Keratinocyte (primary cell): ENCODE results near the gene EXT2. TPM values are rescaled to one million over a fixed set of nuclear protein-coding genes. Genes with fewer than 3 reads are reported as not detected.

ENCODE experiments used
- DNase-seq: peaks from one replicate; pipeline ENCODE4 v3.0.0-alpha.2; 2011; ENCODE audit warnings: low read depth, missing footprints, low spot score
- FAIRE-seq: peaks from 2 replicates; lab custom pipeline; 2011; peaks lifted over from hg19 to GRCh38; lab: Jason Lieb, UNC
- H2AFZ ChIP-seq: 2 replicates; pipeline ENCODE4 v1.6.0; 2012; ENCODE audit warnings: low read length, control low read depth, inconsistent platforms; ENCODE audit not compliant: control insufficient read depth
- H3K27ac ChIP-seq: 2 replicates; pipeline ENCODE4 v1.5.1; 2011; ENCODE audit warnings: low read length; ENCODE audit not compliant: control insufficient read depth, insufficient read depth
- H3K27me3 ChIP-seq: 3 replicates; pipeline ENCODE4 v1.6.0; 2011; ENCODE audit warnings: low read length; ENCODE audit not compliant: control insufficient read depth, insufficient read depth; ENCODE audit errors: extremely low read depth
- H3K36me3 ChIP-seq, 2 experiments: 2 replicates in 1 of 2; 3 replicates in 1 of 2; pipeline ENCODE4 v1.5.1; 2011; ENCODE audit warnings: low read length in 2 of 2, mild to moderate bottlenecking in 1 of 2; ENCODE audit not compliant: control insufficient read depth in 2 of 2, insufficient read depth in 2 of 2; ENCODE audit errors: extremely low read depth in 1 of 2
- H3K4me1 ChIP-seq: 3 replicates; pipeline ENCODE4 v1.5.1; 2011; ENCODE audit warnings: low read length; ENCODE audit not compliant: control insufficient read depth, insufficient read depth; ENCODE audit errors: extremely low read depth
- H3K4me2 ChIP-seq: 3 replicates; pipeline ENCODE4 v1.6.0; 2011; ENCODE audit warnings: low read depth, low read length; ENCODE audit not compliant: control insufficient read depth, insufficient read depth; ENCODE audit errors: extremely low read depth
- H3K4me3 ChIP-seq, 3 experiments: fragments of 200-600 bp in 1 of 3; sonication (generic) in 1 of 3; 2 replicates in 2 of 3; 3 replicates in 1 of 3; pipeline ENCODE4 v1.5.1; 2011 to 2016; ENCODE audit warnings: low read length in 3 of 3, mild to moderate bottlenecking in 3 of 3, control low read depth in 2 of 3, inconsistent platforms in 1 of 3, low read depth in 1 of 3, mixed read lengths in 1 of 3, mixed run types in 1 of 3, moderate library complexity in 1 of 3; ENCODE audit not compliant: control insufficient read depth in 2 of 3, insufficient read depth in 2 of 3; ENCODE audit errors: extremely low read depth in 1 of 3
- H3K79me2 ChIP-seq: 2 replicates; pipeline ENCODE4 v1.6.0; 2012; ENCODE audit warnings: low read length; ENCODE audit not compliant: control insufficient read depth, insufficient read depth
- H3K9ac ChIP-seq: 3 replicates; pipeline ENCODE4 v1.6.0; 2011; ENCODE audit warnings: low read length; ENCODE audit not compliant: control insufficient read depth, insufficient read depth; ENCODE audit errors: extremely low read depth
- H3K9me1 ChIP-seq: 3 replicates; pipeline ENCODE4 v1.6.0; 2011; ENCODE audit warnings: low read length; ENCODE audit not compliant: control insufficient read depth, insufficient read depth; ENCODE audit errors: extremely low read depth
- H3K9me3 ChIP-seq: 2 replicates; pipeline ENCODE4 v1.5.1; 2012; ENCODE audit warnings: low read depth, low read length; ENCODE audit not compliant: control insufficient read depth
- H4K20me1 ChIP-seq: 3 replicates; pipeline ENCODE4 v1.6.0; 2011; ENCODE audit warnings: low read length; ENCODE audit not compliant: control insufficient read depth, insufficient read depth; ENCODE audit errors: extremely low read depth
- CTCF ChIP-seq, 3 experiments: IDR thresholded peaks in 1 of 3; conservative IDR thresholded peaks in 1 of 3; optimal IDR thresholded peaks in 1 of 3; 2 replicates in 2 of 3; 3 replicates in 1 of 3; pipeline versions ENCODE3 to v1.5.1; 2011; ENCODE audit warnings: low read length in 3 of 3, mild to moderate bottlenecking in 3 of 3, moderate library complexity in 2 of 3, control low read depth in 1 of 3, inconsistent platforms in 1 of 3; ENCODE audit not compliant: insufficient read depth in 2 of 3; ENCODE audit errors: extremely low read depth in 1 of 3
- EZH2 ChIP-seq: IDR thresholded peaks from one replicate; pipeline ENCODE4 v1.6.1; 2012; ENCODE audit warnings: inconsistent platforms, mild to moderate bottlenecking, low read length, moderate library complexity
- dilution Hi-C: fragments of 300-500 bp; cut with MboI; formaldehyde crosslinking; loops from one replicate; pipeline ENCODE4 v1.7.0; 2020; ENCODE audit warnings: low sequenced_read_pairs; ENCODE audit not compliant: extremely low pct_ligation_motif_present
- polyA plus RNA-seq, 5 experiments: library from polyadenylated mRNA; depleted of rRNA in 3 of 5; stranded (reverse) in 3 of 5; stranded (forward) in 1 of 5; unstranded in 1 of 5; fragments of >200 nt; gene quantifications; 1 replicate in 1 of 5; 2 replicates in 3 of 5; 3 replicates in 1 of 5; pipeline versions ENCODE4 v1.2.1 to v1.2.3, GENCODE V29; 2011 to 2012; ENCODE audit warnings: missing spikeins in 2 of 5, low read depth in 1 of 5, low replicate concordance in 1 of 5

EXT2 gene
- polyA plus RNA-seq, 1 donor (not counting 4 experiments of a cell fraction or from before 2014, with no cell fraction given): 148 TPM

- Histone ChIP-seq H3K27ac (no peak overlapping the region), H3K79me2 (no peaks in the 10 kb centered on the region), H3K9me3 (no peaks in the 10 kb centered on the region), H4K20me1 (no peaks in the 10 kb centered on the region), H3K27me3 (no peaks in the 10 kb centered on the region), H3K9ac (no peak overlapping the region), H3K4me2 (no peak overlapping the region), H3K4me3 (no peak overlapping the region), H3K4me1 (no peaks in the 10 kb centered on the region), H3K36me3 (peaks cover 14% of the 10 kb centered on the region in 2 experiments), H2AFZ (no peak overlapping the region), H3K9me1 (no peaks in the 10 kb centered on the region)
- FAIRE-seq: no peak
- no peak for DNase-seq
- dilution Hi-C loops: no loop called here
- TF ChIP-seq EZH2: no peak
Observed at GRCh38 chr11:44236296-44236695, 140.8 kb downstream of the EXT2 start.

- DNase-seq: no peak
- Histone ChIP-seq H3K9ac (no peak overlapping the region), H2AFZ (no peak overlapping the region), H4K20me1 (no peaks in the 10 kb centered on the region), H3K79me2 (no peaks in the 10 kb centered on the region), H3K36me3 (peaks cover 12 to 14% of the 10 kb centered on the region in 2 experiments), H3K4me2 (no peak overlapping the region), H3K4me1 (no peaks in the 10 kb centered on the region), H3K27me3 (no peaks in the 10 kb centered on the region), H3K27ac (no peak overlapping the region), H3K9me3 (no peaks in the 10 kb centered on the region), H3K9me1 (no peaks in the 10 kb centered on the region), H3K4me3 (no peak overlapping the region)
- no peak for FAIRE-seq
- TF ChIP-seq CTCF (optimal IDR thresholded peaks at IDR 0.05 in 1 of 3, IDR thresholded peaks at IDR 0.05 in 1 of 3, conservative IDR thresholded peaks at IDR 0.05 in 1 of 3; ENCODE audit: extremely low read depth in 1 of 3, insufficient read depth in 2 of 3, low read length in 3 of 3): no peak
- no peak for TF ChIP-seq EZH2
- dilution Hi-C loops: no loop called here
Observed at GRCh38 chr11:44237156-44237555, 141.7 kb downstream of the EXT2 start.

- no peak overlapping the region for H3K4me3 ChIP-seq
- no peak overlapping the region for H3K27ac ChIP-seq
- DNase-seq (no peak), FAIRE-seq (no peak)
- no peaks in the 10 kb centered on the region for H3K9me3 ChIP-seq
- H3K9me1 ChIP-seq: no peaks in the 10 kb centered on the region
- no peak overlapping the region for H3K4me2 ChIP-seq
- no peak for TF ChIP-seq CTCF (optimal IDR thresholded peaks at IDR 0.05 in 1 of 3, IDR thresholded peaks at IDR 0.05 in 1 of 3, conservative IDR thresholded peaks at IDR 0.05 in 1 of 3; ENCODE audit: extremely low read depth in 1 of 3, insufficient read depth in 2 of 3, low read length in 3 of 3)
- TF ChIP-seq EZH2: no peak
- H3K27me3 ChIP-seq: no peaks in the 10 kb centered on the region
- no peaks in the 10 kb centered on the region for H4K20me1 ChIP-seq
- H3K79me2 ChIP-seq: no peaks in the 10 kb centered on the region
- no peak overlapping the region for H3K9ac ChIP-seq
- peaks cover 10 to 16% of the 10 kb centered on the region in 2 experiments for H3K36me3 ChIP-seq
- H2AFZ ChIP-seq: no peak overlapping the region
- dilution Hi-C loops: no loop called here
- peaks cover 5% of the 10 kb centered on the region for H3K4me1 ChIP-seq
Observed at GRCh38 chr11:44241851-44242250, 146.4 kb downstream of the EXT2 start.
